SKM-1 treated with dmso at 0.1 percent for 144 hours (cell line): ENCODE data around the gene AMDHD2.

Experiments used
- DNase-seq: peaks from one replicate; lab custom pipeline; 2025; ENCODE audit not compliant: unreplicated experiment; lab: John Stamatoyannopoulos, UW

AMDHD2 gene

GRCh38 chr16:2482708-2483534 lies 37.2 kb upstream of the AMDHD2 start:
- no peak for DNase-seq

DNA sequence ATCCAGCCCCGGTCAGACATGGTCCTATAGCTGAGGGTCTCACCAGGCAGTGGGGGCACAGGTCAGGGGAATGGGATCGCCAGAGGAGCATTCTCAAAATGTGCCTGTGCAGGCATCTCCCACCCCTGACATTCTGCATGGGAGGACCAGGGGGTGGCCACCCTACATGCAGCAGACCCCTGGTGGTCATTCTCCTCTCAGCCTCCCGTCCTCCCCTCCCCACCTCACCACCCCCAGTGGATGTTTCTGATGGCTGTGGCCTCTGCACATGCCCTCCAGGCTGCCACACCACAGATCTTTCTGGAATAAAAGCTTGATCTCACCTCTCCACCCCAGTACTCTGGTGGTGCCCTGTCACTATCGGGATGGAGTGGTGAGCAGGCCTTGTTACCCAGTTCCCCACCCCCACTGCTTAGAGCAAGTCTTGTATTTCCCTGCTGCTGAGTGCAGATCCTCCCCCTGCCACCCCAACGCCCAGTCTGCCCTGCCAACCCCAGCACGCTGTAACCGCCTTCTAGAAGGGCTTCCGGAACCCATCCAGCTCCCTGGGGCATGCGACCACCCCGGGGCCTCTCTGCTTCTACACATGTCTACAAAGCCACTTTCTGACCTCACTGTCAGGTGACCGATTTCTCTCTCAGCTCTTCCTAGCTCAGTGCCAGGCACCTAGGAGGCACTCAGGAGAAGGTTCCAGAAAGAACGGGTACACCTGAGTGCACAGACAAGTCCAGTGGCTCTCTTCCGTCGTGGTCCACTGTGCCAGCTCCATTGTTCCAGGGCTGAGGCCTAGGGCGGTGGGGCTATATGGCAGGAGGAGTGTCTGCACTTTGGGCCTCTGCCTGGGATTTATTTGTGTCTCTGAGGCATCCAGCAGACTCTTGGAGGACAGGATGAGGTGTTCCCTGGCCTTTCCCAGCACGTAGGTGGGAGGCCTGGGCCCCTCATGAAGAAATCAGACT lies 36.0 kb upstream of the AMDHD2 start:
- DNase-seq = no peak

DNA sequence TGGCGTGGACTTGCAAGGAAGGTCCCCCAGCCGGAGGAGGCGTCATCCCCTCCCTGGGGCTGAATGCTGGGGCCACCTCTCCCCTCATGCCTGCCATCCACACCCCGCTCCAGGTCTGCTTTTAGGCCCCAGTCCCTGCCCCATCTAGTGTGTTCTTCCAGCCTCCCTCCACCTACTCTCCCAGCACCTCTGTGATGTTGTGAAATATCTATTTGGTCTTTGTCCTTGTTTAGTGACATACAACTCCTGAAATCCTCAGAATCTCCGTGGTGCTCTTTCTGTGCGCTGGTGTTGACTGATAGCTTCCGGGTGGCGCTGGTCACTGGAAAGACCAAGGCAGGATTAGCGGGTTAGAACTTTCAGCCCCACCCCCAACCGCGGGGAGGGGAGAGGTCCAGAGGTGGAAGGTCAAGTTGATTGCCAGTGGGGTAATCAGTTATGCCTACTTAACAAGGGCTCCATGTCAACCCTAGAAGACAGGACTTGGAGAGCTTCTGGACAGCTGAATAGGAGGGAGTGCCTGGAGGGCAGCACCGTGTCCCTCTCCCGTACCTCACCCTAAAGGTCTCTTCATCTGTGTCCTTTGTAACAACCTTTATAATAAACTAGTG lies 35.2 kb upstream of the AMDHD2 start:
- DNase-seq = no peak

DNA sequence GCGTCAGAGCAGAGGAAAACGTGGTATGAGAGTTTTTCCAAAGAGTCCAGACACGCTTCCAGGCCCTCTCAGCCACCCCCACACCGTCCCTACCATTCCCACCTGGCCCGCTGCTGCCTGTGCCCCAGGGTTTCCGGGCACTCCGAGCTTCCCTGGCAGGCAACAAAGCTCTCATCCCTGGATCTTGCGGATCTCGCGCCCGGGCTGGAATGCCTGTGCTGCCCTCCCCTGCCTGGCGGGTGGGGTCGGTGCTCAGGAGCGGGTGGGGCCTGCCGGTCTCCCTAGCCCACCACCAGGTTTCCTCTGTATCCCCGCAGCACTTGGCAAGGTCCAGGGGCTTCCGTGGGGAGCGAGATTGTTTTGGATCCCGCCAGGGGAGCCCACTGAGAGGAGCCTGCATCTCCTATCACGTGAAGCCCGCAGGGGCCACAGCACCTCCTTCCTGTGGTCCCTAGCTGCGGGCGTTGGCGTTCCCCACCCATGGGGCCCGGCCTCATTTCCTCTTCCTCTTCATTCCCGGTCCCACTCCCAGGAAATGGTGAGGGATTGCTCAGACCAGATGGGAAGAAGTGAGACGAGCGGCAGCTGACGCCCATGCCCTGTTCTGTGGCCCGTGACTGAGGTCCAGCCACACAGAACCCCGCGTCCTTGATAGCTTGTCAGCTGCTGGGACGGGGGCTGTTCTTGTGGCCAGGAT lies 34.2 kb upstream of the AMDHD2 start:
- no peak for DNase-seq

GRCh38 chr16:2486645-2487516 lies 33.3 kb upstream of the AMDHD2 start:
- DNase-seq = no peak

DNA sequence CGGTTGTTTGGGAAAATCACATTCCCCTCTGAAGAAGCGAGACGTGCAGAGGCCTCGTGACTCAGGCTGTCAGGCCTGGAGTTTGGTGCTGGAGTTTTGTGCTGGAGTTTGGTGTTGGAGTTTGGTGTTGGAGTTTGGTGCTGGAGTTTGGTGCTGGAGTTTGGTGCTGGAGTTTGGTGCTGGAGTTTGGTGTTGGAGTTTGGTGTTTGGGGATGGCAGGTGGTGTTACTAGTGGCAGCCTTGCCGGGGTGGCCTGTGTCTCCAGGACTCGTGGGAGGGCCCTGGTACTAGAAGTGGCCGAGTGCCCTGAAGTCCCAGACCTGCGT lies 32.7 kb upstream of the AMDHD2 start:
- DNase-seq = no peak

DNA sequence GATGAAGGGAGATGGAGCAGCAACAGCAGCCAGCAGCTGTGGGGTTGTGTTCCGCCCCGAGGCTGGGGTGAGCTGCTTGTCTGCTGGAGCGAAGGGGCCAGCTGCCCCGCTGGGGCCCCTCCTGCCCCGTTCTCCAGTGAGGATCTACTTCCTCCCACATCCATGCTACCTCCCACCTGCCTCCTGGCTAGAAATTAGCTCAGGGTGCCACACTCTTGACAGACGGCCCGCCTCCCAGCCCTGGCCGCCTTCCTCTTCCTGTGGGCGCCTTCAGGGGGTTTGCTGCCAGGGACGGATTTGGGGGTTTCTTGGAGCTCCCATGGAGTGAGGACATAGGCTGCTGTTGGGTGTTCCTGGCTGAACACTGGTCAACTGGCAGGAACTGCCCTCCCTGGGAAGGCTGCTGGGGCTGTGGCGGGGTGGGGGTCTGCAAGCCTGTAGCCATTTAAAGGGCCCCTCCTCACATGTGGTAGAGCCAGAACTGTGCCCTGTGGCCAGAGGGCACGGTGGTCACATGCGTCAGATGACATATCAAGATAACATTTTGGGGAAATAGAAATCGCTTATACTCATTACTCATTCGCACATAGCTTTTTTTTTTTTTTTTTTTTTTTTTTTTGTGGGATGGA lies 32.2 kb upstream of the AMDHD2 start:
- DNase-seq = no peak

DNA sequence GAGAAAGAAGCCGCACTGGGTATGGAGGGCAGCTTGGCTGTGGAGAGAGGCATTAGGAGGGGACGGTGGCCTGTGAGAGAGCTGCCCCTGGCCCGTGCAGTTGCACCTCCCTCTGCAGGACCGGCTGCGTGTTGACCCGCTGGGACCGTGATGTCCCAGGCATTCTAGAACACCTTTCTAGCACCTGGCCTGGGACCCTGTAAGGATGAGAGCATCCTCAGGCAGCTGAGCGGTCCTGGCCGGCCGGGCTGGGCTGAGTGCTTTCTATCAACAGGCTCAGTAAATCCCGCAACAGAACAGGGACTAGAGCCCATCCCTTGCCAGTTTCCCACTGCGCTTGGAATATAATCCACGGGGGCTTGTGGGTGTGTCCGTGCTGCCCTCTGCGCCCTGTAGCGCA lies 30.6 kb upstream of the AMDHD2 start:
- no peak for DNase-seq

DNA sequence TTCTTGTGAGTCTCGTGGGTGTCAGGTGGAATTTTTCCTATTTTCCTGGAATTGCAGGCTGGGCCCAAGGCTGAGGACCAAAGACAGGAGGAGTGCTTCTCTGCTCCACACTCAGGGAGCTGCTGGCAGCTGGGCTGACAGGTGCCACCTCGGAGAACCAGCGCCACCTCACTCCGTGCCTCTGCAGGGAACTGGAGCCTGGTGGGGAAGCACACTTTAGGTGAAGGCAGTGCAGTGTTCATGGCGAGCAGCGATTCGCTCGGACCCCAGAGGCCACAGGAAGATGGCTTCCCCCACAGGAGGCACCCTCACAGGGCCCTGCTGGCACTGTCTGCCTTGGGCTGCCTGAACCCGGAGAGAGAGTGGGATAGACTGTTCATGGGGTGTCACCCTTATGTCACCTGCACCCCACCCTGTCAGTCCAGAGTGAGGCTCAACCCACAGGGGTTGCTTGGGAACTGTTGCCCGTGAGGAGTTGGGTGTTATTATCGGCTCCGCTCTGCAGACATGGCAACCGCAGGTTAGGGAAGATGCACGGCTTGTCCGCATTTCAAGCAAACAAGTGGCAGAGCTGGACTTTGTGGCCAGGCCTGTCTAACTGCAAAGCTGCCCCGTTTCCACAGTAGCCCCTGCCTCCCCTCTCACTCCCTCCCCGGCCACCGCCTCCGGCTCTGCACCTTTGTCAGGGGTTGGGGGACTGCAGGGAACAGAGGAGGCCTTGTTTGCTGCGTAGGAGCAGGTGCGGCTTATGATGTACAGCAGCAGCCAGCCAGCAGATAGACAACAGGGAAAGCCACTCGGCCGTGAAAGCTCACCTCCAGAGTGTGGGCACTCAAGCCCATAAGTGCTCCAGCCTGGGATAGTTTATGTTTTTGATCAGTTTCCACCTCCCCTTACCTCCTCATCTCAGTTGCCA lies 29.7 kb upstream of the AMDHD2 start:
- DNase-seq = no peak

DNA sequence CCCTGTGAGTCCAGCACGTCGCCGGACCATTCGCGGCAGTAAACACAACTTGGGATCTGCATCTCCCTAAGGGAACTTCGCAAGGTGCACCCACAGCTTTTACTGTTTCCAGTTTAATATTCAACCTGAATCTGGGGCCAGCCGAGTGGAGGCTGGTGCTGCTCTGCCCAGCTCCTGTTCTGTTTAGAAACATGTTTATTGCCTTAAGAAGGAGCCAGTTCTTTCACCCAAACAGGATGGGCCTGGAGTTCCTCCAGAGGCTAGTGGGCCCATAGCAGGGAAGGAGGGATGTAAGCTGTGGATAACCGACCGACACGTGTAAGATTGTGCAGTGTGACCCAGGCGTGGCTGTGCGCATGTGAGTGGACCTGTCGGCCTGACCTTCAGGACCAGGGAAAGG lies 27.9 kb upstream of the AMDHD2 start:
- no peak for DNase-seq

- DNase-seq = no peak
Measured at GRCh38 chr16:2493605-2494004, 26.6 kb upstream of the AMDHD2 start.

DNA sequence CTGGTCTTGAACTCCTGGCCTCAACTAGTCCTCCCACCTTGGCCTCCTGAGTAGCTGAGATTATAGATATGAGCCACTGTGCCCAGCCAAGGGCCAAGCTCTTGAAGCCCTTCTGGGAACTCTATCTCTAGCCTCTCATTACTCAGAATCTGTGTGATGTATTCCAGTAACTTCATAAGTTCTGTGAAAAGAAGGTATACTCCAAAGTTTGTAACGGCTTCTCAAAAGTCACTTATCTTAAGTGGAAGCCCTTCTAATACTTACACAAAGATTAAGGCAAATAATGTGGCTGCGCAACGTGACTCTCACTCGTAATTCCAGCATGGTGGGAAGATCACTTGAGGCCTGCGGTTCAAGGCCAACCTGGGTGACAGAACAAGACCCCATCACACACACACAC lies 25.6 kb upstream of the AMDHD2 start:
- DNase-seq = no peak

- DNase-seq = no peak
Measured at GRCh38 chr16:2495041-2495440, 25.1 kb upstream of the AMDHD2 start.

- no peak for DNase-seq
Measured at GRCh38 chr16:2496223-2497115, 23.7 kb upstream of the AMDHD2 start.

- no peak for DNase-seq
Measured at GRCh38 chr16:2497116-2497630, 23.0 kb upstream of the AMDHD2 start.

GRCh38 chr16:2497695-2498484 lies 22.3 kb upstream of the AMDHD2 start:
- DNase-seq = no peak
